Gastrocnemius medialis (tissue), 4 donors: Measurements from ENCODE around the gene FCRL1. TPM values are rescaled to one million over a fixed set of nuclear protein-coding genes. Genes with fewer than 3 reads are reported as not detected.

Experiments used
- ATAC-seq, 2 donors: fragments of 150-250 bp; one replicate each; pipeline ENCODE4 v1.9.1; 2016
- DNase-seq, 2 donors: peaks; one replicate each; pipeline ENCODE4 v3.0.0-alpha.2; 2019
- H3K27ac ChIP-seq, 4 donors: fragments of 200-600 bp; sonication (generic); 1 replicate in 1 of 4; 2 replicates in 3 of 4; pipeline ENCODE4 v1.5.1; 2016 to 2018; ENCODE audit warnings: mild to moderate bottlenecking in 2 of 4, moderate library complexity in 1 of 4
- H3K27me3 ChIP-seq, 3 donors: fragments of 200-600 bp; sonication (generic) in 2 of 3; 1 replicate in 1 of 3; 2 replicates in 2 of 3; pipeline versions ENCODE4 v1.5.1 to v1.6.0; 2016 to 2019; ENCODE audit warnings: mild to moderate bottlenecking in 1 of 3, moderate library complexity in 1 of 3
- H3K36me3 ChIP-seq, 2 donors: fragments of 200-600 bp; sonication (generic) in 1 of 2; one replicate each; pipeline ENCODE4 v1.5.1; 2017 to 2018
- H3K4me1 ChIP-seq, 2 donors: fragments of 200-600 bp; sonication (generic) in 1 of 2; one replicate each; pipeline ENCODE4 v1.5.1; 2016 to 2017; ENCODE audit warnings: mild to moderate bottlenecking in 2 of 2
- H3K4me3 ChIP-seq, 4 donors: fragments of 200-600 bp; sonication (generic) in 3 of 4; 1 replicate in 1 of 4; 2 replicates in 3 of 4; pipeline ENCODE4 v1.5.1; 2016 to 2019; ENCODE audit warnings: mild to moderate bottlenecking in 2 of 4
- H3K9me3 ChIP-seq, 3 donors: fragments of 200-600 bp; sonication (generic) in 2 of 3; 1 replicate in 1 of 3; 2 replicates in 2 of 3; pipeline ENCODE4 v1.5.1; 2016 to 2019
- POLR2A ChIP-seq, 2 donors: fragments of 450-650 bp; IDR thresholded peaks; one replicate each; pipeline ENCODE4 v1.6.1; 2017; ENCODE audit warnings: antibody characterized with exemption in 2 of 2, mild to moderate bottlenecking in 2 of 2, moderate library complexity in 2 of 2
- in situ Hi-C, 4 donors: fragments of 200-750 bp; cut with MboI; loops; one replicate each; pipeline versions ENCODE4 v1.15.0 to v1.8.0; 2017; ENCODE audit warnings: low sequenced_read_pairs in 4 of 4
- intact Hi-C: fragments of 100-400 bp; cut with DNase I; formaldehyde crosslinking; loops from one replicate; pipeline ENCODE4 v1.15.1; 2023; ENCODE audit warnings: low total_unique reads
- total RNA-seq, 4 donors: library from RNA; depleted of rRNA; stranded (reverse); fragments of >200 nt; gene quantifications; one replicate each; pipeline versions ENCODE4 v1.1.0 to v1.2.3, GENCODE V29; 2016
- TF ChIP-seq, protein P1 (sequence below), 5 experiments: fragments of 450-650 bp in 3 of 5; fragments of 200-600 bp in 2 of 5; sonication (generic) in 2 of 5; IDR thresholded peaks in 4 of 5; conservative IDR thresholded peaks in 1 of 5; 1 replicate in 4 of 5; 2 replicates in 1 of 5; pipeline ENCODE4 v1.5.1; 2016 to 2019; ENCODE audit warnings: antibody characterized with exemption in 5 of 5, mild to moderate bottlenecking in 3 of 5, moderate library complexity in 3 of 5

Gene FCRL1
- total RNA-seq, 4 donors from 2014 or later = not detected

DNA sequence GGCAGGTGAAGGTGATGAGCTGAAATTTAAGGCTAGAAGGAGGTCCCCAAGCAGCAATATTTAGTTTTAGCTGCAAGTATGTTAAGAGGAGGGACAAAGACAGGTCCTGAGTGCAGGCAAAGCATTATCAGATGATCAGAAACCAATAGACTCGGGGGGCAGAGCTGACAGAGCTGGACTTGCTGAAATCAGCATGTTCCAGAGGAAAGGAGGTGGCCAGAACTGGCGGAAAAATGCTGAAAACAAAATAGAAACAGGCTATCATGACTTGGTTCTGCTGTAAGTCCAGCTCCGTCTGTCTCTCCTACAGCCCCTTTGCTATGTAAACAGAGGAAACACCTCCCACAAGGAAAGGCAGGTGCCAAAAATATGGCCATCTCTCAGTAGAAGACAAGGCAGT is 21.8 kb upstream of the FCRL1 start, which contains the start of gene CD5L:
TSS of gene CD5L (minus strand) at position 101 of the 400 bp plus-strand sequence. CDS start 107 bp downstream, outside the sequence.
- no peak for TF ChIP-seq POLR2A (IDR thresholded peaks at IDR 0.05)
- TF ChIP-seq, protein P1, sequence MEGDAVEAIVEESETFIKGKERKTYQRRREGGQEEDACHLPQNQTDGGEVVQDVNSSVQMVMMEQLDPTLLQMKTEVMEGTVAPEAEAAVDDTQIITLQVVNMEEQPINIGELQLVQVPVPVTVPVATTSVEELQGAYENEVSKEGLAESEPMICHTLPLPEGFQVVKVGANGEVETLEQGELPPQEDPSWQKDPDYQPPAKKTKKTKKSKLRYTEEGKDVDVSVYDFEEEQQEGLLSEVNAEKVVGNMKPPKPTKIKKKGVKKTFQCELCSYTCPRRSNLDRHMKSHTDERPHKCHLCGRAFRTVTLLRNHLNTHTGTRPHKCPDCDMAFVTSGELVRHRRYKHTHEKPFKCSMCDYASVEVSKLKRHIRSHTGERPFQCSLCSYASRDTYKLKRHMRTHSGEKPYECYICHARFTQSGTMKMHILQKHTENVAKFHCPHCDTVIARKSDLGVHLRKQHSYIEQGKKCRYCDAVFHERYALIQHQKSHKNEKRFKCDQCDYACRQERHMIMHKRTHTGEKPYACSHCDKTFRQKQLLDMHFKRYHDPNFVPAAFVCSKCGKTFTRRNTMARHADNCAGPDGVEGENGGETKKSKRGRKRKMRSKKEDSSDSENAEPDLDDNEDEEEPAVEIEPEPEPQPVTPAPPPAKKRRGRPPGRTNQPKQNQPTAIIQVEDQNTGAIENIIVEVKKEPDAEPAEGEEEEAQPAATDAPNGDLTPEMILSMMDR (IDR thresholded peaks at IDR 0.05 in 4 of 5, conservative IDR thresholded peaks at IDR 0.05 in 1 of 5) = no peak
- no peaks in the 10 kb centered on the region for H3K27me3 ChIP-seq
- H3K9me3 ChIP-seq = no peaks in the 10 kb centered on the region
- intact Hi-C loops (no loop called here), in situ Hi-C loops (no loop called here)
- no peak within 1 kb of the TSS for H3K27ac ChIP-seq
- H3K4me1 ChIP-seq = no peaks in the 10 kb centered on the region
- H3K36me3 ChIP-seq = no peaks in the 10 kb centered on the region
- ATAC-seq = no peak
- no peak within 1 kb of the TSS for H3K4me3 ChIP-seq
- DNase-seq = no peak

DNA sequence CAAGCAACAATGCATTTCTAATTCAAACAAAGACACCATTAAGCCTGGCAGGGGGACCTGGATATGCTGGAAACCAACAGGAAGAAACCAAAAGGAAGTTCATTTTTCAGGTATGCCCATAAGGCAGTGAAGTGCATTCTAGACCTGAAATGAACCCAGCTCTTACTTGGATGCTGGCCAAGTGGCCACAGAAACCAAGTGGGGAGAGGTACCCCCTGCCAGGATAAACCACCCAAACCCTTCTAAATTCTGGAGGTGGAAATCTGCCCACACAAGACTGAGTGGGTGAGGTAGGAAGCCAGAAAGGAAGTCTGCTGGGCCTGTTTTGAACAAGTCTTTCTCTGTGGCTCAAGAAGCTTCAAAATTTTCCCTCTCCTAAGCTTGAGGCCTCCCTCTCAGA is 19.0 kb upstream of the FCRL1 start:
- no peak overlapping the region for H3K4me3 ChIP-seq

DNA sequence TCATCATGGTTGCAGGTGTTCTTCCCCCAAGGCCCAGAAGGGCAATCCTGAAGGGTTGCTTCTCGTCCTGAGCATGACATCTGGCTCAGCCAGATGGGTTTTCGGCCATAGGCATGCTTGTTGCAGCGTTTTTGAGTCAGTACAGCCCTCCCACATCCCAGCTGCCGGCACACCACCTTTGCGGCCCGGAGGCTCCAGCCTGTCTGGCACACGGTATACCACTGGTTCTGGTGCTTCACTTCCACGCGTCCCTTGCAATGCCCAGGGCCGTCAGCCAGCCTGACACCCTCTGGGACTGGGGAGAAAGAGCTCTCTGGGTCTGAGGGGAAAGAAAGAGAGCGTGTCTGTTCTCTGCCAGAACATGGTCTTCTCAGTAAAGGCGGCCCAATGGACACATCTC is 14.5 kb upstream of the FCRL1 start:
- no peaks in the 10 kb centered on the region for H3K27me3 ChIP-seq
- no peaks in the 10 kb centered on the region for H3K36me3 ChIP-seq
- intact Hi-C loops = no loop called here
- DNase-seq = no peak
- H3K4me3 ChIP-seq = no peak overlapping the region
- TF ChIP-seq, protein P1 (IDR thresholded peaks at IDR 0.05 in 4 of 5, conservative IDR thresholded peaks at IDR 0.05 in 1 of 5) = no peak
- TF ChIP-seq POLR2A (IDR thresholded peaks at IDR 0.05) = no peak
- H3K9me3 ChIP-seq = no peaks in the 10 kb centered on the region
- in situ Hi-C loops = no loop called here
- no peak for ATAC-seq
- no peak overlapping the region for H3K27ac ChIP-seq
- H3K4me1 ChIP-seq = no peaks in the 10 kb centered on the region

More for the DNA sequence above, 19.0 kb upstream of the FCRL1 start:
- no peak for TF ChIP-seq POLR2A (IDR thresholded peaks at IDR 0.05)
- TF ChIP-seq, protein P1 (IDR thresholded peaks at IDR 0.05 in 4 of 5, conservative IDR thresholded peaks at IDR 0.05 in 1 of 5) = no peak
- Histone ChIP-seq H3K9me3 (no peaks in the 10 kb centered on the region), H3K27ac (no peak overlapping the region), H3K4me1 (no peaks in the 10 kb centered on the region), H3K27me3 (no peaks in the 10 kb centered on the region), H3K36me3 (no peaks in the 10 kb centered on the region)
- in situ Hi-C loops = no loop called here
- ATAC-seq (no peak), DNase-seq (no peak)
- intact Hi-C loops = no loop called here

DNA sequence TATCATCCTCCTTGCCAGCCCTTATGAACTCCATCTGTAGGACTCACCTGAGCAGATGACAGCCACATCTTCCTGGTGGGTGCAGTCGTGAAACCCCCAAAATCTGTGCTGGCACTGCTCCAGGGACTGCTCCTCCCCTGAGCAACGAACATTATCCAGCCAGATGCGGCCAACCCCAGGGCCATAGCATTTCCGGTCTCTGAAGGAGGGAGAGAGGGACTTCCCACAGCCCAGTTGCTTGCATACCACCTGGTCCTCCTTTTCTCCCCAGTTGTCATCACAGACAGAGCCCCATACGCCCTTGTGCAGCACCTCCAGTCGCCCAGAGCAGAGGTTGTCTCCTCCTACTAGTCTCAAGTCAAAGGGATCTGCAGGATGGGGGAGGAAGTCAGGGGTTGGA is 13.2 kb upstream of the FCRL1 start:
- ATAC-seq = no peak
- TF ChIP-seq POLR2A (IDR thresholded peaks at IDR 0.05) = no peak
- TF ChIP-seq, protein P1 (IDR thresholded peaks at IDR 0.05 in 4 of 5, conservative IDR thresholded peaks at IDR 0.05 in 1 of 5) = no peak
- no peak for DNase-seq
- H3K9me3 ChIP-seq = no peaks in the 10 kb centered on the region
- no peaks in the 10 kb centered on the region for H3K4me1 ChIP-seq
- intact Hi-C loops = no loop called here
- no peak overlapping the region for H3K27ac ChIP-seq
- H3K4me3 ChIP-seq = no peak overlapping the region
- H3K27me3 ChIP-seq = no peaks in the 10 kb centered on the region
- in situ Hi-C loops = no loop called here
- H3K36me3 ChIP-seq = no peaks in the 10 kb centered on the region

DNA sequence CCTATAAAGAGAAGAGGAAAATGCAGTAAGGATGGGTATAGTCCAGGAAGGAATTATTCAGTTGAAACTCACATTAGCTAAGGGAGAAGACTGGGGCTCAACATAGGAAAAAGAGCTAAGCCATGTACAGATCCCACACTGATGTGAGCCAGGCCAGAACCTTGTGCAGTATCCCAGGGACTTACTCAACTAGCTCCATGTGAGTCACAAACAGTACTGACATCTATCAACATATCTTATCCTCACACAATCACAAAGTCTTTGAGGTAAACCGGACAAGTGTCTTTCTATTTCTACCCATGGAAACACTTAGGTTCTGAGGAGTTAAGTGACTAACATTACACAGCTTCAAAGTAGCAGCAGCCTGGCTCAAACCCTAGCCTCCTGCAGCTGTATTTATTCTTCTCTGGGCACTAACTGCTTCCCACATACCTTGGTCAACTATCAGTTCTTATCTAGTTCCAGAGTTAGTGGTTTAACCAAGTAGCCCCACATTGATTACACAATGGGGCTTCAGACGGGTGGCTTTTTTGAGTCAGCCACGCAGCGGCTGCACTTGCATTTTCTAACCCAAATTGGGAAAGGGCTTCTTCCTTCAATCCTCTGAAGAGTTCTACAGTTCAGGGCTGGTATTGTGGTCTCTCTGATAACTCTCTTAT is 12.2 kb upstream of the FCRL1 start:
- in situ Hi-C loops = no loop called here
- no peak for DNase-seq
- no peaks in the 10 kb centered on the region for H3K36me3 ChIP-seq

More for the DNA sequence above, 12.2 kb upstream of the FCRL1 start:
- Histone ChIP-seq H3K4me3 (no peak overlapping the region), H3K27me3 (no peaks in the 10 kb centered on the region), H3K9me3 (no peaks in the 10 kb centered on the region), H3K27ac (no peak overlapping the region), H3K4me1 (no peaks in the 10 kb centered on the region)
- intact Hi-C loops = no loop called here
- no peak for TF ChIP-seq POLR2A (IDR thresholded peaks at IDR 0.05)
- TF ChIP-seq, protein P1 (IDR thresholded peaks at IDR 0.05 in 4 of 5, conservative IDR thresholded peaks at IDR 0.05 in 1 of 5) = no peak
- ATAC-seq = no peak
